Activated CD4-positive, alpha-beta T cell treated with anti-CD3 and anti-CD28 coated beads, Interleukin-2, amount 10 ng/mL, durations not matched to agents 7 days and 5 days (primary cell): Measurements from ENCODE around the gene PSPN. TPM values are rescaled to one million over a fixed set of nuclear protein-coding genes. Genes with fewer than 3 reads are reported as not detected.

Source experiments
- CTCF ChIA-PET: fragments of 350-600 bp; sonication (Branson Sonifier 250); formaldehyde crosslinking; loops from one replicate; lab custom pipeline; 2021; ENCODE audit warnings: antibody characterized with exemption; lab: Charles Lee
- POLR2A ChIA-PET: fragments of 350-600 bp; sonication (Branson Sonifier 250); formaldehyde crosslinking; loops from one replicate; lab custom pipeline; 2021; ENCODE audit warnings: antibody characterized with exemption; lab: Charles Lee
- DNase-seq: peaks from one replicate; pipeline ENCODE4 v3.0.0-alpha.2; 2020
- H3K27ac Mint-ChIP-seq: one replicate; pipeline ENCODE4 v1.8.0; 2021; ENCODE audit warnings: mild to moderate bottlenecking, moderate library complexity, mixed read lengths
- H3K27me3 Mint-ChIP-seq: one replicate; pipeline ENCODE4 v1.8.0; 2021; ENCODE audit warnings: mixed read lengths
- H3K36me3 Mint-ChIP-seq: one replicate; pipeline ENCODE4 v1.8.0; 2021; ENCODE audit warnings: low read depth, mixed read lengths
- H3K4me1 Mint-ChIP-seq: one replicate; pipeline ENCODE4 v1.8.0; 2021; ENCODE audit warnings: mixed read lengths
- H3K4me3 Mint-ChIP-seq: one replicate; pipeline ENCODE4 v1.8.0; 2021; ENCODE audit warnings: mild to moderate bottlenecking, moderate library complexity, mixed read lengths
- H3K9me3 Mint-ChIP-seq: one replicate; pipeline ENCODE4 v1.8.0; 2021; ENCODE audit warnings: mixed read lengths
- total RNA-seq, 2 experiments: library from RNA; stranded (reverse); gene quantifications; one replicate each; pipeline ENCODE4 v1.2.3, GENCODE V29; 2021

Gene PSPN
- 1 to 10 TPM; 2.4 TPM for total RNA-seq

- no peaks in the 10 kb centered on the region for H3K9me3 Mint-ChIP-seq
- ChIA-PET POLR2A (no interaction called here), CTCF (no interaction called here)
- no peak within 1 kb of the TSS for H3K4me3 Mint-ChIP-seq
- H3K27ac Mint-ChIP-seq, result no peak within 1 kb of the TSS
- peaks cover 10% of the 10 kb centered on the region for H3K36me3 Mint-ChIP-seq
- no peaks in the 10 kb centered on the region for H3K27me3 Mint-ChIP-seq
- peaks cover 12% of the 10 kb centered on the region for H3K4me1 Mint-ChIP-seq
- no peak for DNase-seq
Measured at GRCh38 chr19:6375411-6376010, at the start of gene PSPN. Gene PSPN (minus strand): TSS chr19:6375933. CDS start chr19:6375849, 84 bp downstream.

- peak overlapping the region; percentile 73 for H3K4me3 Mint-ChIP-seq
- H3K27ac Mint-ChIP-seq, result peak overlapping the region; percentile 94
- ChIA-PET CTCF (interaction anchor here (0.6 to 1.0 kb wide), 5 partner anchors 23 to 438 kb away, joined by 3 to 4 read pairs (median 3); no protein-coding TSS in a partner anchor), POLR2A (interaction anchor here (0.6 to 1.0 kb wide), 4 partner anchors 32 to 48 kb away, joined by 3 to 4 read pairs (median 4); partner anchors contain the start of gene GTF2F1)
- no peaks in the 10 kb centered on the region for H3K27me3 Mint-ChIP-seq
- peak; percentile 100 for DNase-seq
- H3K4me1 Mint-ChIP-seq, result peaks cover 39% of the 10 kb centered on the region
- no peaks in the 10 kb centered on the region for H3K9me3 Mint-ChIP-seq
- H3K36me3 Mint-ChIP-seq, result peaks cover 19% of the 10 kb centered on the region
Measured at GRCh38 chr19:6424939-6425731, 49.4 kb upstream of the PSPN start.

GRCh38 chr19:6424195-6424938 lies 48.6 kb upstream of the PSPN start, which contains the start of gene KHSRP:
Gene KHSRP (minus strand): TSS chr19:6424811. CDS start chr19:6424701, 110 bp downstream.
- CTCF ChIA-PET, result interaction anchor here (0.8 to 1.0 kb wide), 2 partner anchors 23 to 439 kb away, joined by 3 to 4 read pairs; no protein-coding TSS in a partner anchor
- Mint-ChIP-seq H3K4me1 (peaks cover 33% of the 10 kb centered on the region), H3K9me3 (no peaks in the 10 kb centered on the region), H3K27ac (peak within 1 kb of the TSS; percentile 94), H3K27me3 (no peaks in the 10 kb centered on the region), H3K36me3 (peaks cover 19% of the 10 kb centered on the region), H3K4me3 (peak within 1 kb of the TSS; percentile 87)
- peak; percentile 30 for DNase-seq
- POLR2A ChIA-PET, result interaction anchor here (0.6 to 1.0 kb wide), 3 partner anchors 16 to 47 kb away, joined by 3 to 4 read pairs (median 3); no protein-coding TSS in a partner anchor

GRCh38 chr19:6423499-6424194 lies 47.9 kb upstream of the PSPN start:
- ChIA-PET POLR2A (interaction anchor here (0.6 kb wide), 1 partner anchor 15 kb away, joined by 4 read pairs; no protein-coding TSS in a partner anchor), CTCF (interaction anchor here (0.6 to 1.0 kb wide), 2 partner anchors 84 to 440 kb away, joined by 4 read pairs; no protein-coding TSS in a partner anchor)
- peak overlapping the region; percentile 87 for H3K4me3 Mint-ChIP-seq
- peaks cover 24% of the 10 kb centered on the region for H3K36me3 Mint-ChIP-seq
- no peaks in the 10 kb centered on the region for H3K27me3 Mint-ChIP-seq
- DNase-seq, result peak; percentile 47
- no peaks in the 10 kb centered on the region for H3K9me3 Mint-ChIP-seq
- peaks cover 32% of the 10 kb centered on the region for H3K4me1 Mint-ChIP-seq
- peak overlapping the region; percentile 86 for H3K27ac Mint-ChIP-seq

GRCh38 chr19:6421075-6422014 lies 45.6 kb upstream of the PSPN start:
- H3K4me3 Mint-ChIP-seq, result no peak overlapping the region

GRCh38 chr19:6418562-6418932 lies 42.8 kb upstream of the PSPN start:
- DNase-seq, result no peak
- H3K9me3 Mint-ChIP-seq, result no peaks in the 10 kb centered on the region
- H3K4me1 Mint-ChIP-seq, result peaks cover 25% of the 10 kb centered on the region
- H3K27ac Mint-ChIP-seq, result no peak overlapping the region
- H3K36me3 Mint-ChIP-seq, result peaks cover 41% of the 10 kb centered on the region
- ChIA-PET POLR2A (no interaction called here), CTCF (no interaction called here)
- H3K4me3 Mint-ChIP-seq, result no peak overlapping the region
- H3K27me3 Mint-ChIP-seq, result no peaks in the 10 kb centered on the region

More at GRCh38 chr19:6421075-6422014, 45.6 kb upstream of the PSPN start:
- no peaks in the 10 kb centered on the region for H3K9me3 Mint-ChIP-seq
- peak overlapping the region; percentile 25 for H3K27ac Mint-ChIP-seq
- H3K36me3 Mint-ChIP-seq, result peaks cover 37% of the 10 kb centered on the region
- no peak for DNase-seq
- POLR2A ChIA-PET, result interaction anchor here (0.6 kb wide), 1 partner anchor 59 kb away, joined by 3 read pairs; no protein-coding TSS in a partner anchor
- no peaks in the 10 kb centered on the region for H3K27me3 Mint-ChIP-seq
- H3K4me1 Mint-ChIP-seq, result peaks cover 30% of the 10 kb centered on the region
- CTCF ChIA-PET, result no interaction called here

GRCh38 chr19:6417713-6418561 lies 42.2 kb upstream of the PSPN start:
- CTCF ChIA-PET, result interaction anchor here (0.5 kb wide), 1 partner anchor 13 kb away, joined by 4 read pairs; no protein-coding TSS in a partner anchor
- H3K4me1 Mint-ChIP-seq, result peaks cover 20% of the 10 kb centered on the region
- H3K27ac Mint-ChIP-seq, result no peak overlapping the region
- POLR2A ChIA-PET, result no interaction called here
- H3K27me3 Mint-ChIP-seq, result no peaks in the 10 kb centered on the region
- no peaks in the 10 kb centered on the region for H3K9me3 Mint-ChIP-seq
- DNase-seq, result no peak
- H3K36me3 Mint-ChIP-seq, result peaks cover 38% of the 10 kb centered on the region
- no peak overlapping the region for H3K4me3 Mint-ChIP-seq

- H3K27me3 Mint-ChIP-seq, result no peaks in the 10 kb centered on the region
- H3K27ac Mint-ChIP-seq, result peak overlapping the region; percentile 27
- no peaks in the 10 kb centered on the region for H3K9me3 Mint-ChIP-seq
- H3K36me3 Mint-ChIP-seq, result peaks cover 34% of the 10 kb centered on the region
- no peak overlapping the region for H3K4me3 Mint-ChIP-seq
- POLR2A ChIA-PET, result no interaction called here
- no peak for DNase-seq
- CTCF ChIA-PET, result no interaction called here
- peaks cover 8% of the 10 kb centered on the region for H3K4me1 Mint-ChIP-seq
Measured at GRCh38 chr19:6416658-6417405, 41.1 kb upstream of the PSPN start.

GRCh38 chr19:6415591-6416190 lies 40.0 kb upstream of the PSPN start:
- Mint-ChIP-seq H3K36me3 (peaks cover 32% of the 10 kb centered on the region), H3K27me3 (no peaks in the 10 kb centered on the region), H3K4me1 (peaks cover 5% of the 10 kb centered on the region), H3K4me3 (no peak overlapping the region), H3K9me3 (no peaks in the 10 kb centered on the region), H3K27ac (no peak overlapping the region)
- ChIA-PET CTCF (no interaction called here), POLR2A (no interaction called here)
- no peak for DNase-seq
